GM18519 (cell line): ENCODE results near the gene GAS2L2.

Source experiments
- ATAC-seq: cut with Tn5 transposase; IDR thresholded peaks from one replicate; pipeline ENCODE4 v1.9.1; 2021; ENCODE audit warnings: mild to moderate bottlenecking, moderate library complexity; ENCODE audit not compliant: unreplicated experiment, low FRiP score

GAS2L2 gene

GRCh38 chr17:35752945-35753764 is at the start of gene GAS2L2:
Gene GAS2L2, minus strand, starts transcription at chr17:35753239. Its CDS starts 389 bp downstream, at chr17:35752850.
- no peak for ATAC-seq

- no peak for ATAC-seq
Measured at GRCh38 chr17:35801583-35802224, 48.7 kb upstream of the GAS2L2 start.

GRCh38 chr17:35799942-35800341 is 46.9 kb upstream of the GAS2L2 start:
- ATAC-seq: no peak

- ATAC-seq: no peak
Measured at GRCh38 chr17:35797918-35798317, 44.9 kb upstream of the GAS2L2 start.

GRCh38 chr17:35797370-35797769 is 44.3 kb upstream of the GAS2L2 start:
- no peak for ATAC-seq

GRCh38 chr17:35796942-35797341 is 43.9 kb upstream of the GAS2L2 start:
- no peak for ATAC-seq

GRCh38 chr17:35795871-35796265 is 42.8 kb upstream of the GAS2L2 start:
- ATAC-seq: no peak

- ATAC-seq: no peak
Measured at GRCh38 chr17:35795007-35795870, 42.2 kb upstream of the GAS2L2 start, which contains the start of gene MMP28. Gene MMP28, minus strand, starts transcription at chr17:35795641. Its CDS starts 264 bp downstream, at chr17:35795377.

- no peak for ATAC-seq
Measured at GRCh38 chr17:35793257-35793656, 40.2 kb upstream of the GAS2L2 start.

GRCh38 chr17:35791681-35792350 is 38.8 kb upstream of the GAS2L2 start:
- no peak for ATAC-seq

- ATAC-seq: no peak
Measured at GRCh38 chr17:35790841-35791240, 37.8 kb upstream of the GAS2L2 start.

- no peak for ATAC-seq
Measured at GRCh38 chr17:35788477-35789368, 35.7 kb upstream of the GAS2L2 start.

- ATAC-seq: no peak
Measured at GRCh38 chr17:35786941-35787432, 33.9 kb upstream of the GAS2L2 start.

- no peak for ATAC-seq
Measured at GRCh38 chr17:35784895-35785294, 31.9 kb upstream of the GAS2L2 start.

GRCh38 chr17:35780950-35781349 is 27.9 kb upstream of the GAS2L2 start:
- ATAC-seq: no peak

GRCh38 chr17:35778641-35779196 is 25.7 kb upstream of the GAS2L2 start:
- ATAC-seq: no peak

- ATAC-seq: no peak
Measured at GRCh38 chr17:35775583-35775982, 22.5 kb upstream of the GAS2L2 start.

- ATAC-seq: no peak
Measured at GRCh38 chr17:35775039-35775438, 22.0 kb upstream of the GAS2L2 start.

- no peak for ATAC-seq
Measured at GRCh38 chr17:35774499-35774898, 21.5 kb upstream of the GAS2L2 start.
